Activated CD4-positive, alpha-beta memory T cell treated with anti-CD3 and anti-CD28 coated beads for 36 hours (primary cell): ENCODE data around the gene ANKRD16. TPM values are rescaled to one million over a fixed set of nuclear protein-coding genes. Genes with fewer than 3 reads are reported as not detected.
"Not testable (repeated sequence)": the region's sequence is repeated elsewhere in the genome, so short reads cannot be mapped to it uniquely, and the experiment has no call there.

Experiments used
- CTCF ChIA-PET: fragments of 350-600 bp; sonication (Branson Sonifier 250); formaldehyde crosslinking; loops from one replicate; lab custom pipeline; 2021; ENCODE audit warnings: antibody characterized with exemption, inconsistent platforms; lab: Charles Lee
- POLR2A ChIA-PET: fragments of 350-600 bp; sonication (Branson Sonifier 250); formaldehyde crosslinking; loops from one replicate; lab custom pipeline; 2021; ENCODE audit warnings: antibody characterized with exemption; lab: Charles Lee
- DNase-seq: peaks from one replicate; pipeline ENCODE4 v3.0.0-alpha.2; 2020
- H3K27ac Mint-ChIP-seq: one replicate; pipeline ENCODE4 v1.8.0; 2021; ENCODE audit warnings: mixed read lengths
- H3K27me3 Mint-ChIP-seq: one replicate; pipeline ENCODE4 v1.8.0; 2021; ENCODE audit warnings: mixed read lengths
- H3K36me3 Mint-ChIP-seq: one replicate; pipeline ENCODE4 v1.8.0; 2021; ENCODE audit warnings: mixed read lengths
- H3K4me1 Mint-ChIP-seq: one replicate; pipeline ENCODE4 v1.8.0; 2021; ENCODE audit warnings: low read depth, mixed read lengths
- H3K4me3 Mint-ChIP-seq: one replicate; pipeline ENCODE4 v1.8.0; 2021; ENCODE audit warnings: mild to moderate bottlenecking, mixed read lengths
- H3K9me3 Mint-ChIP-seq: one replicate; pipeline ENCODE4 v1.8.0; 2021; ENCODE audit warnings: mixed read lengths
- intact Hi-C: fragments of 100-400 bp; cut with micrococcal nuclease; formaldehyde crosslinking; loops from one replicate; pipeline ENCODE4 v1.15.1; 2023
- total RNA-seq, 2 experiments: library from RNA; stranded (reverse); gene quantifications; one replicate each; pipeline ENCODE4 v1.2.3, GENCODE V29; 2021

ANKRD16 gene
- total RNA-seq, 2 experiments from 2014 or later, result 5.9 to 6.4 TPM

DNA sequence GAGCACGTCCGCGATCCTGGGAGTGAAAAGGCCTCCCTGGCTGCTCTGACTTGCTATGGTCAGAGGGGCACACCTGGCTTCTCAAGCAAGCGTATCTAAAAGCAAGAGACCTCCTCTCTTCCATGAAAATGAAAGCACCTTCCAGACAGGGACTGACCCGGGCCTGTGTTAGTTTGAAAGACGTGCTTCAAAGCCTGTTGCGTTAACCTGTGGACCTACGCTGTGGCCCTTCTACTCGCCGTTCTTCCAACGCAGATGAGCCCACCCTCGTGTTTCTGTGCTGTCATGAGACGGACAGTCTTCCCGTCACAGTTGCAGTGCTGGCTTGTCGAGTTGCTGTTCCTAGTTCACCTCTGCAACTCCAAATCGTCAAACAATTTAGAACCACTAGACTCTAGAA is 61.0 kb downstream of the ANKRD16 start:
- no peaks in the 10 kb centered on the region for H3K36me3 Mint-ChIP-seq
- POLR2A ChIA-PET, result no interaction called here

DNA sequence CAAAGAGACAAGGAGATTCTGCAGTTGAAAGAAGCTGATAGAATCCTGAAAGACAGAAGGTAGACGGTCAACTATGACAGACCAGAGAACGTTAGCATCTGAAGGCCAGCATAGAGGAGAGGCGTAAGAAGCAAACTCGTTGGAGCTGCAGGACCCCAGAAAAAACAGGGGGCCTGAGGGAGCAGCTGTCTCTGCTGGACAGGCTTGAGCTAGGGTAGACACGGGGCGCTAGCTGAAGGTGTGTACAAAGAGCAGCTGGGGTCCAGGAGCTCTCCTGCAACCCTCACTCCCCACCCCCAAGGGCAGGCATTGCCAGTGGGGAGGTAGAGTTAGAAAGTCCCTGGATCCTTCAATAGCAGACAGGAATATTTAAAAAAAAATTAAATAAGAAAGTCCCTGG is 61.9 kb downstream of the ANKRD16 start:
- no peaks in the 10 kb centered on the region for H3K36me3 Mint-ChIP-seq
- intact Hi-C loops, result no loop called here
- H3K27ac Mint-ChIP-seq, result no peak overlapping the region
- POLR2A ChIA-PET, result no interaction called here
- CTCF ChIA-PET, result interaction anchor here (0.6 kb wide), 1 partner anchor 397 kb away, joined by 3 read pairs; no protein-coding TSS in a partner anchor
- no peaks in the 10 kb centered on the region for H3K9me3 Mint-ChIP-seq
- H3K4me3 Mint-ChIP-seq, result no peak overlapping the region
- H3K4me1 Mint-ChIP-seq, result no peaks in the 10 kb centered on the region
- H3K27me3 Mint-ChIP-seq, result no peaks in the 10 kb centered on the region
- DNase-seq, result no peak

More for the DNA sequence above, 61.0 kb downstream of the ANKRD16 start:
- no peak for DNase-seq
- CTCF ChIA-PET, result no interaction called here
- no peak overlapping the region for H3K4me3 Mint-ChIP-seq
- H3K27ac Mint-ChIP-seq, result no peak overlapping the region
- no peaks in the 10 kb centered on the region for H3K27me3 Mint-ChIP-seq
- intact Hi-C loops, result no loop called here
- H3K4me1 Mint-ChIP-seq, result no peaks in the 10 kb centered on the region
- no peaks in the 10 kb centered on the region for H3K9me3 Mint-ChIP-seq

DNA sequence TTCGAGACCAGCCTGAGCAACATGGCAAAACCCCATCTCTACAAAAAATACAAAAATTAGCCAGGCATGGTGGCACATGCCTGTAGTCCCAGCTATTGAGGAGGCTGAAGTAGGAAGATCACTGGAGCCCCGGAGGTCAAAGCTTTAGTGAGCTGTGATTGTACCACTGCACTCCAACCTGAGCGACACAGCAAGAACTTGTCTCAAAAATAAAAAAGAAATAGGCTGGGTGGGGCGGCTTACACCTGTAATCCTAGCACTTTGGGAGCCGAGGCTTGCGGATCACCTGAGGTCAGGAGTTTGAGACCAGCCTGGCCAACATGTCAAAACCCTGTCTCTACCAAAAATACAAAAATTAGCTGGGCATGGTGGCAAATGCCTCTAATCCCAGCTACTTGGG is 63.2 kb downstream of the ANKRD16 start:
- H3K27me3 Mint-ChIP-seq, H3K27ac Mint-ChIP-seq, CTCF ChIA-PET, H3K36me3 Mint-ChIP-seq, H3K4me3 Mint-ChIP-seq, H3K9me3 Mint-ChIP-seq, DNase-seq, intact Hi-C loops, H3K4me1 Mint-ChIP-seq, POLR2A ChIA-PET: not testable (repeated sequence)

DNA sequence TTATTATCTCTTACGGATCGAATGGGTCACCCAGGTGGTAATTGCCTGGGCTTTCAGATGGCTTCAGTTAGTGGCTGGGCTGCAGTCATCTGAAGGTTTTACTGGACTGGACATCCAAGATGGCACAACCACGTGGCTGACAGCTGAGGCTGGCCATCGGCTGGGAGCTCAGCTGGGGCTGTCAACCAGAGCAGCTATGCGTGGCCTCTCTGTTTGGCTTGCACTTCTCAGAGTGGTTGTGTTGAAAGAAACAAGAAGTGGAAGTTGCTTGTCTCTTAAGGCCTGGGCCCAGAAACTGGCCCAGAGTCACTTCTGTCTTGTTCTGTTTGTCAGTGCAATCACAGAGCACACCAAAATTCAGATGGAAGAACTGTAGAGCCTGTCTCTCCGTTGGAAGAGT is 70.8 kb downstream of the ANKRD16 start:
- Mint-ChIP-seq H3K9me3 (no peaks in the 10 kb centered on the region), H3K27me3 (no peaks in the 10 kb centered on the region), H3K4me3 (no peak overlapping the region), H3K4me1 (peaks cover 56% of the 10 kb centered on the region), H3K27ac (no peak overlapping the region), H3K36me3 (peaks cover 5% of the 10 kb centered on the region)
- CTCF ChIA-PET, result interaction anchor here (1.6 to 2.2 kb wide), 3 partner anchors 25 to 134 kb away, joined by 3 to 11 read pairs (median 7); partner anchors contain the start of gene TASOR2
- intact Hi-C loops, result loop anchor here (10.0 kb wide), 1 partner anchor 524 kb away; no protein-coding TSS in a partner anchor
- no peak for DNase-seq
- POLR2A ChIA-PET, result interaction anchor here (0.6 to 1.9 kb wide), 3 partner anchors 24 to 37 kb away, joined by 3 to 12 read pairs (median 4); no protein-coding TSS in a partner anchor

DNA sequence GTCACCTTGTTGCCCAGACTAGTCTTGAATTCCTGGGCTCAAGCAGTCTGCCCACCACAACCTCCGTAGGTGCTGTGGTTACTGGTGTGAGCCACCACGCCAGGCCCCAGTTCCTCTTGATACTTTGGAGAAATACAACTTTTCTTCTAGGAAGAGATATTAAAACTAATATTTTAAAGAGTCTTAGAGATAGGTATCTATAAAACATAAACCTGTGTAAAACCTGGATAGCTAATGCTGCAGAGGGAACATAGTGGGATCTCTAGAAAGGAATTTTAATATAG is 71.7 kb downstream of the ANKRD16 start:
- Mint-ChIP-seq H3K4me1 (peaks cover 56% of the 10 kb centered on the region), H3K9me3 (no peaks in the 10 kb centered on the region), H3K27ac (no peak overlapping the region), H3K36me3 (peaks cover 5% of the 10 kb centered on the region), H3K27me3 (no peaks in the 10 kb centered on the region), H3K4me3 (no peak overlapping the region)
- ChIA-PET CTCF (interaction anchor here (1.6 kb wide), 1 partner anchor 133 kb away, joined by 3 read pairs; the partner anchor contains the start of gene TASOR2), POLR2A (no interaction called here)
- intact Hi-C loops, result loop anchor here (10.0 kb wide), 1 partner anchor 523 kb away; no protein-coding TSS in a partner anchor
- no peak for DNase-seq

DNA sequence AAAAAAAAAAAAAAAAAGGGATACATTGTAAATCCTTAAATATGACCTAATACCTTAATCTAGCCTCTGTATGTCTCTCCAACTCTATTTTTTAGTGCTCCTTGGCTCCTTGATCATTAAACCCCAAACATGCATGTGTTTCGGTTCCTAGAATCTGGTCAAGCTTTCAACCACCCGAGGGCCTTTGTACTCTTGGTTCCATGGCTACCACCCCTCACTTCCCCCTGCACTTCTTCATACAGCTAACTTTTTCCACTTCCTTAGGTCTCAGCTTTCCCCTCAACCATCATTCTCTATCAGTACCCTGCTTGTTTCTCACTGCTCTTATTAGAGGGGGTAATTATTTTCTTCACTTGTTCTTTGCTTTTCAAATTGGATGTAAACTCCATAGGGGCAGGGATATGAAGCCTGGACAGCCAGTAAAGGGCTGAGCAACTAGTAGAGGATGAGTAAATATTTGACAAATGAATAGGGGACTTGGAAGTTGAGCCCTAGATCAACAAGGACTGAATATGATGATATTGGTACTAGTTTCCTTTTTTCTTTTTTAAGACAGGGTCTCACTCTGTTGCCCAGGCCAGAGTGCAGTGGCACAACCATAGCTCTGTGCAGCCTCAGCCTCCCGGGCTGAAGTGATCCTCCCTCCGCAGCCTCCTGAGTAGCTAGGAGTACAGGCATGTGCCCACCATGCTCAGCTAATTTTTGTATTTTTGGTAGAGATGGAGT is 72.2 kb downstream of the ANKRD16 start:
- no peaks in the 10 kb centered on the region for H3K9me3 Mint-ChIP-seq

DNA sequence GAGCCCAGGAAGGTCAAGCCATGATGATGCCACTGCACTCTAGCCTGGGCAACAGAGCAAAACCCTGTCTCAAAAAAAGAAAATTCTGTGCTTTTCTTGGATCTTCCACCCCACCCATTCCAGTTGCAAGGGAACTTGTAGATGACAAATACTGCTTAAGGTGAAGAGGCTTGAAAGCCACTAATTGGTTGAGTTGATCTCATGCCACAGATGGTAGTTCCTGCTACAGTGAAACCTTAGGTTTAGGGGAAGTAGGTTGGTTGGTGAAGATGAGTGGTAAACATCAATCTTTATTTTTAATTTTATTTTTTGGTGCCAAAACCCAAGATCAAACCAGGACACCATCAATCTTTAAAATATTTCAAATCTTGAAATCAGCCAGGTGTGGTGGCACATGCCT is 73.5 kb downstream of the ANKRD16 start:
- Mint-ChIP-seq H3K27ac (no peak overlapping the region), H3K27me3 (no peaks in the 10 kb centered on the region)

More for the DNA sequence above, 72.2 kb downstream of the ANKRD16 start:
- intact Hi-C loops, result loop anchor here (10.0 kb wide), 1 partner anchor 523 kb away; no protein-coding TSS in a partner anchor
- H3K36me3 Mint-ChIP-seq, result peaks cover 6% of the 10 kb centered on the region
- ChIA-PET CTCF (interaction anchor here (1.6 kb wide), 1 partner anchor 133 kb away, joined by 3 read pairs; the partner anchor contains the start of gene TASOR2), POLR2A (no interaction called here)
- peaks cover 56% of the 10 kb centered on the region for H3K4me1 Mint-ChIP-seq
- no peak overlapping the region for H3K4me3 Mint-ChIP-seq
- no peaks in the 10 kb centered on the region for H3K27me3 Mint-ChIP-seq
- H3K27ac Mint-ChIP-seq, result peak overlapping the region; percentile 71
- peak; percentile 31 for DNase-seq

DNA sequence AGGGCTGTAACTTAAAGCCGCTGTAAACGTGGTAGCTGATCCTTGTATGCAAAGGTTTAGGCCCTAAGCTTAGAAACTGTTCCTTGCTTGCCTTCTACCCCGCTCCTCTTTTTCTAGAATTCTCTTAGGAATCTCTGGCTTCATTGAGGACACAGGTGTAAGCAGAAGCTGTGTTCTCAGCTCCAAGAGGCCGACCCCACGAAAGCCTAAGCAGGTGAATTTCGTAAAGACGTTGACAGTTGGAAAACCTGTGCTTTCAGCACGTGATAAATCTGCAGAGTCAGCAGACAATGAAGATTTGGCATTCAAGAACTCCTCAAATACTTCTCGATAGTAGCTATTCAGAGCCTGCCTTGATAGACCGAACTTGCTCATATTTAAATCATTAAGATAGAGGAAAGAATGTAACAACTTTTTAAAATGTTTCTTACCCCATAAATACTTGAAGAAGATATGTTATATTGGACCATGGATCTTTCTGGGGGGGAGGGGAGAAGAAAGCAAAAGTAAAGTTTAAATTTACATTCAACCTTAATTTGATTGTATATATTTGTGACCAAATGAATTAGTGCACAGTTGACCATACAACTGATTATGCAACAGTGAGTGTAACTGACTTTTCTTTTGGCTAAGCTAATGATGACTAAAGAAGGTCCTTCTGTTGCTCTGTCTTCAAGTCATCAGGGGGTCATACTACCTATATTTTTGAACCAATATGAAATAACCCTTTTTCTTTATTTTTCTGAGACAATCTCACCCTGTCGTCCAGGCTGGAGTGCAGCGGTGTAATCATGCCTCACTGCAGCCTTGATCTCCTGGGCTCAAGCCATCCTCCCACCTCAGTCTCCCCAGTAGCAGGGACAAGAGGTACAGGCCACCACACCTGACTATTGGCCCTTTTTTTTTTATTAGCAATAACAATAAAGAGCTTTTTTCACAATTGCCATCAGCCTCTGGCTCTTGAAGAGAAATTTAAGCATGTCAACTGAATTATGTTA is 75.3 kb downstream of the ANKRD16 start:
- Mint-ChIP-seq H3K9me3 (no peaks in the 10 kb centered on the region), H3K27me3 (no peaks in the 10 kb centered on the region), H3K27ac (peak overlapping the region; percentile 95), H3K36me3 (peaks cover 19% of the 10 kb centered on the region), H3K4me3 (peak overlapping the region; percentile 82), H3K4me1 (peaks cover 57% of the 10 kb centered on the region)
- no peak for DNase-seq
- intact Hi-C loops, result loop anchor here (1.0 to 10.0 kb wide), 7 partner anchors 37 to 520 kb away; partner anchors contain the start of genes ANKRD16 and PFKFB3
- ChIA-PET POLR2A (interaction anchor here (0.8 to 2.3 kb wide), 6 partner anchors 30 to 265 kb away, joined by 3 to 20 read pairs (median 6); partner anchors contain the start of genes ANKRD16 and FBH1), CTCF (interaction anchor here (1.1 to 1.7 kb wide), 5 partner anchors 9 to 184 kb away, joined by 3 to 6 read pairs (median 5); no protein-coding TSS in a partner anchor)

More for the DNA sequence above, 73.5 kb downstream of the ANKRD16 start:
- ChIA-PET POLR2A (no interaction called here), CTCF (no interaction called here)
- no peak overlapping the region for H3K4me3 Mint-ChIP-seq
- H3K36me3 Mint-ChIP-seq, result peaks cover 15% of the 10 kb centered on the region
- H3K9me3 Mint-ChIP-seq, result no peaks in the 10 kb centered on the region
- H3K4me1 Mint-ChIP-seq, result peaks cover 54% of the 10 kb centered on the region
- intact Hi-C loops, result loop anchor here (10.0 kb wide), 1 partner anchor 521 kb away; no protein-coding TSS in a partner anchor
- DNase-seq, result no peak

DNA sequence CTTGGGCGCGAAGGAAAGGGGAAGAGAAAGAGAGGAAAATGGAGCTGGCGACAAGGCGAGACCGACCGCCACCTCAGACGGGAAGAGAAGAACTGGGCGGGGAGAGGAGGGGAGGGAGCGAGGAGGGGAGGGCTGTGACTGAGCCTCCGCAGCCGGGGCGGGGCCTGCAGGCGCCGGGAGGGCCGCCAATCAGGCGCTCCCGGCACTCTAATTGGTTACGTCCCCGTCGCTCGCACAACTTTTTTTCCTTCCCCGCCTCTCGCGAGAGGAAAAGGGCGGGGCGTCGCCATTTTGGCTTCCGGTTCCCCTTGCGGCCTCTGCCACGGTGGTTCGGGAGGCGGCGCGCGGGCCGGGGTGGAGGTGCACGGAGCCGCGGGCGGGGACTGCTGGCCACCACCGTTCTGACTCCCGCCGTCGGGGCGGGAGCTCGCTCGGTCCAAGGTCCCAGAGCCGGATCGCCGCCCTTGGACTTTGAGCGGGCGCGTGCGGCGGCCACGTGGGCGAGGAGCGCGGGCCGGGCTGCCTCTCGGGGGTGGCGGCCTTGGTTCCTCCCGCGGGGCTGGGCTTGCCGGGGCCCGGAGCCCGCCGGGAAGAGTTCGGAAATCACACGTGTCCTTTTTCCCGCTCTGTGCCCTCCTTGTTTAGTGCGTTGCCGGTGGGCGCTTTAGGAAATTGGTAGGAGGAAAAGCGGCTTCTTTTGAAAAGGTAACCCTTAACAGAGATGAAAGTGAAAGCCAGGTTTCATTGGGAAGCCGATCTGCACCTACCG is 76.2 kb downstream of the ANKRD16 start, which contains the start of gene GDI2:
Gene GDI2 (minus strand): TSS at position 94 of the 769 bp plus-strand sequence. CDS start 176 bp downstream, outside the sequence.
- no peaks in the 10 kb centered on the region for H3K27me3 Mint-ChIP-seq
- no peaks in the 10 kb centered on the region for H3K9me3 Mint-ChIP-seq
- peak; percentile 98 for DNase-seq
- ChIA-PET POLR2A (interaction anchor here (0.6 to 2.3 kb wide), 11 partner anchors 30 to 265 kb away, joined by 3 to 20 read pairs (median 4); partner anchors contain the start of genes ANKRD16 and FBH1), CTCF (interaction anchor here (0.8 to 1.7 kb wide), 7 partner anchors 8 to 184 kb away, joined by 3 to 6 read pairs (median 4); partner anchors contain the start of genes ANKRD16 and FBH1)
- intact Hi-C loops, result loop anchor here (1.0 to 10.0 kb wide), 10 partner anchors 36 to 519 kb away; partner anchors contain the start of genes ANKRD16, IL15RA, PFKFB3 and TASOR2
- H3K36me3 Mint-ChIP-seq, result peaks cover 22% of the 10 kb centered on the region
- H3K4me1 Mint-ChIP-seq, result peaks cover 60% of the 10 kb centered on the region
- H3K27ac Mint-ChIP-seq, result peak within 1 kb of the TSS; percentile 95
- H3K4me3 Mint-ChIP-seq, result peak within 1 kb of the TSS; percentile 82

DNA sequence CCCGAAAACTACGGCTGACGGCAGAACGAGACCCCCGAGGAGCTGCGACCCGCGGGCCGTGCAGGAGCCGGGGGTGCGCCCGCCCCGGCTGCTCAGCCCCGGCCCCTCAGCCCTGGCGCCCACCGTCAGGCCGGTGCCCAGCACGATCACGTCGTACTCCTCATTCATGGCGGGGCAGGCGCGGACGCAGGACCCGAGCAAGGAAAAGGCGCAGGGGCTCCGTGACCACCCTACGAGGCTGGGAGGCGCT is 76.7 kb downstream of the ANKRD16 start:
- Mint-ChIP-seq H3K4me3 (peak overlapping the region; percentile 82), H3K36me3 (peaks cover 25% of the 10 kb centered on the region), H3K9me3 (no peaks in the 10 kb centered on the region), H3K27me3 (no peaks in the 10 kb centered on the region), H3K4me1 (peaks cover 65% of the 10 kb centered on the region), H3K27ac (peak overlapping the region; percentile 93)
- intact Hi-C loops, result loop anchor here (1.0 to 10.0 kb wide), 8 partner anchors 36 to 518 kb away; partner anchors contain the start of genes IL15RA, PFKFB3 and TASOR2
- ChIA-PET POLR2A (interaction anchor here (0.6 to 2.3 kb wide), 9 partner anchors 31 to 163 kb away, joined by 3 to 20 read pairs (median 4); partner anchors contain the start of genes ANKRD16 and FBH1), CTCF (interaction anchor here (0.8 to 1.7 kb wide), 4 partner anchors 31 to 184 kb away, joined by 3 to 6 read pairs (median 4); partner anchors contain the start of genes ANKRD16 and FBH1)
- DNase-seq, result no peak
